ENCODE data around the gene C4BPA.

The C4BPA gene

DNA sequence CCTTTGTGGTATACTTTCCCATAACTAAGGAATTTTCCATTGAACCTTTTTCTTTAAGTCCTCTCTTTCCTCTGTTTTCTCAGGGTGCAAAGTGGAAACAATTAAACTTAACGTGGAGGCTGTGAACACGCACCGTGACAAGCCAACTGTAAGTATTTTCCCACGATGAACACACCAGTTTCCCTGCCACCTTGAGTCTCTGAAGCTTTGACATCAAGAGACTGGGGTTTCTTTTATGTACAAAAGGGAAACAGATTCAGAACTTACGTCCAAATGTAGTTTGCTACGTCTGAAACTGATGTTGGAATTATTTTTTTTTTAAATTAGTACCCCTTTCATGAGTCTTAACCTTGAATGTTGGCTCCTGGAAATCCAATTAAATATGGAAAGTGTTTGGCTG, 32.6 kb upstream of the C4BPA start:
- DNase-seq (ENCODE audit: extremely low spot score), result no peak
- TF ChIP-seq NFRKB (IDR thresholded peaks at IDR 0.05) (no peak), ELF4 (IDR thresholded peaks at IDR 0.05) (no peak), LEF1 (IDR thresholded peaks at IDR 0.05; ENCODE audit: borderline replicate concordance) (no peak), CTBP1 (IDR thresholded peaks at IDR 0.05; ENCODE audit: borderline replicate concordance) (no peak), SUZ12 (IDR thresholded peaks at IDR 0.05) (no peak), L3MBTL2 (conservative IDR thresholded peaks at IDR 0.05) (no peak), ZNF384 (IDR thresholded peaks at IDR 0.05) (no peak), FOXA1 (IDR thresholded peaks at IDR 0.05) (no peak), ARNT (IDR thresholded peaks at IDR 0.05) (no peak), BHLHE40 (IDR thresholded peaks at IDR 0.05; ENCODE audit: borderline replicate concordance) (no peak), PKNOX1 (IDR thresholded peaks at IDR 0.05) (no peak), TARDBP (IDR thresholded peaks at IDR 0.05) (no peak), HDGF (IDR thresholded peaks at IDR 0.05; ENCODE audit: borderline replicate concordance) (no peak), SP1 (IDR thresholded peaks at IDR 0.05) (no peak), FOXK2 (IDR thresholded peaks at IDR 0.05) (no peak), FOXM1 (IDR thresholded peaks at IDR 0.05; ENCODE audit: borderline replicate concordance) (no peak)
- ChIA-PET CTCF (no interaction called here), POLR2A (interaction anchor here (1.2 kb wide), 1 partner anchor 19 kb away, joined by 3 read pairs; the partner anchor contains the start of gene PFKFB2)

DNA sequence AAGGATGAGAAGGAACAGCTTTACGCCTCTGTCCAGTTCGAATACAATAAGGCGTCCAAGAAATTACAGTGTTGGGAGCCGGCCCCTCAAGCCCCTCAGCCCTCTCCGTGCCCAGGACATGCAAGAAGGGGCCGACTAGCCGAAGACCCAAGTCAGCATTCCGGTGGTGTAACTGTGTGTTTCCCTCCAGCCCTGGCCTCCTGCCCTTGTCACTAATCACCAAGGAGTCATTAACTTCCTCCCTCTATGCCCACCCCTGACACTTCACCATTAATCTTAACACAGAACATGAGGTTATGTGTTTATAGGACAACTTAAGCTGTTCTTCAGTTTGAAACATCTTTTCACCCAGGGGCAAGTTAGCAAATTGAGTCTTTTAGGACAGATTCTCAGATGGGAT, 31.8 kb upstream of the C4BPA start:
- ChIA-PET POLR2A (no interaction called here), CTCF (no interaction called here)
- TF ChIP-seq PKNOX1 (IDR thresholded peaks at IDR 0.05) (no peak), ARNT (IDR thresholded peaks at IDR 0.05) (no peak), NFRKB (IDR thresholded peaks at IDR 0.05) (no peak), TARDBP (IDR thresholded peaks at IDR 0.05) (no peak), FOXM1 (IDR thresholded peaks at IDR 0.05; ENCODE audit: borderline replicate concordance) (no peak), FOXA1 (IDR thresholded peaks at IDR 0.05) (no peak), ZNF384 (IDR thresholded peaks at IDR 0.05) (no peak), ELF4 (IDR thresholded peaks at IDR 0.05) (no peak)
- DNase-seq (ENCODE audit: extremely low spot score), result no peak

GRCh38 chr1:207073906-207074820, 29.9 kb upstream of the C4BPA start:
- ChIA-PET CTCF (no interaction called here), POLR2A (interaction anchor here (0.5 kb wide), 1 partner anchor 21 kb away, joined by 3 read pairs; the partner anchor contains the start of gene PFKFB2)
- no peak for DNase-seq (ENCODE audit: extremely low spot score)
- TF ChIP-seq SUZ12 (IDR thresholded peaks at IDR 0.05), result no peak
- TF ChIP-seq HDGF (IDR thresholded peaks at IDR 0.05; ENCODE audit: borderline replicate concordance), result no peak
- TF ChIP-seq SP1 (IDR thresholded peaks at IDR 0.05), result no peak
- TF ChIP-seq FOXA1 (IDR thresholded peaks at IDR 0.05), result no peak
- no peak for TF ChIP-seq ZNF384 (IDR thresholded peaks at IDR 0.05)
- no peak for TF ChIP-seq ARNT (IDR thresholded peaks at IDR 0.05)
- TF ChIP-seq NFRKB (IDR thresholded peaks at IDR 0.05), result no peak
- TF ChIP-seq BHLHE40 (IDR thresholded peaks at IDR 0.05; ENCODE audit: borderline replicate concordance), result no peak
- no peak for TF ChIP-seq L3MBTL2 (conservative IDR thresholded peaks at IDR 0.05)
- TF ChIP-seq ELF4 (IDR thresholded peaks at IDR 0.05), result no peak
- no peak for TF ChIP-seq PKNOX1 (IDR thresholded peaks at IDR 0.05)
- no peak for TF ChIP-seq FOXM1 (IDR thresholded peaks at IDR 0.05; ENCODE audit: borderline replicate concordance)
- TF ChIP-seq LEF1 (IDR thresholded peaks at IDR 0.05; ENCODE audit: borderline replicate concordance), result no peak
- no peak for TF ChIP-seq FOXK2 (IDR thresholded peaks at IDR 0.05)
- no peak for TF ChIP-seq TARDBP (IDR thresholded peaks at IDR 0.05)
- TF ChIP-seq CTBP1 (IDR thresholded peaks at IDR 0.05; ENCODE audit: borderline replicate concordance), result no peak

DNA sequence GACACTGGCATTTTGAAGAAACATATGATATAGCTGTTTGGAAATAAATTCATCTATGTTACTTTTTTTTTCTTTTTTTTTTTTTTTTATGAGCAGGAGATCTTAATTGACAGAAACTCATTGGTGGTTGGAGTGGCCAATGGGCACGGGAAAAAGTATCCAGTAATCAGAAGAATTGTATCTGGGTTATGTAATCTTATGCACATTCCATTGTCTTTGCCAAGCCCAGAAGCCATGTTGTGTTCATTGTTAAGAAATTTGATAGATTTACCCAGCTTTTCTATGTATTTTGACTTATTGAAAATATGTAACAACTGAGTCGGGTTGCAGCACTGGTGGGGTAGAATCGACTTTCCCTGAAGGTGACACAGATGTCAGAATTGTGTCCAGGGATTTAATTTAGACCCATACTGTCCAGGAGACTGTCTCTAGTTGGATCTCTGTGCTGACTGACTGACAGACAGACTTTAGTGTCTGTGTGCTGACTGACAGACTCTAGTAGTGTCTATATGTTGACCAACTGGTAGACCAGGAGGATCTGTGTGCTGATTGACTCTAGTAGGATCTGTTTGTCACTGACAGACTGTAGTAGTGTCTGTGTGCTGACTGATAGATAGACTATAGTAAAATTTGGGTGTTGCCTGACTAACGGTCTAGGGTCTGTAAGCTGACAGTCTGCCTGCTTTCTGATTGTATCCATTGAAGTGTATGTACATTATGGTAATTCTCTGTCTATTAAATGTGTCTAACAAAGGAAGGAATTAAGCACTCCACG, 27.7 kb upstream of the C4BPA start:
- ChIA-PET CTCF (interaction anchor here (0.9 to 1.2 kb wide), 2 partner anchors 143 to 329 kb away, joined by 3 to 5 read pairs; no protein-coding TSS in a partner anchor), POLR2A (interaction anchor here (1.6 kb wide), 1 partner anchor 23 kb away, joined by 8 read pairs; the partner anchor contains the start of gene PFKFB2)
- no peak for DNase-seq (ENCODE audit: extremely low spot score)
- TF ChIP-seq NFRKB (IDR thresholded peaks at IDR 0.05), result no peak
- no peak for TF ChIP-seq FOXM1 (IDR thresholded peaks at IDR 0.05; ENCODE audit: borderline replicate concordance)
- TF ChIP-seq BHLHE40 (IDR thresholded peaks at IDR 0.05; ENCODE audit: borderline replicate concordance), result no peak
- TF ChIP-seq TARDBP (IDR thresholded peaks at IDR 0.05), result no peak
- no peak for TF ChIP-seq SP1 (IDR thresholded peaks at IDR 0.05)
- no peak for TF ChIP-seq L3MBTL2 (conservative IDR thresholded peaks at IDR 0.05)
- TF ChIP-seq HDGF (IDR thresholded peaks at IDR 0.05; ENCODE audit: borderline replicate concordance), result no peak
- no peak for TF ChIP-seq SUZ12 (IDR thresholded peaks at IDR 0.05)
- no peak for TF ChIP-seq ZNF384 (IDR thresholded peaks at IDR 0.05)
- TF ChIP-seq LEF1 (IDR thresholded peaks at IDR 0.05; ENCODE audit: borderline replicate concordance), result no peak
- no peak for TF ChIP-seq ARNT (IDR thresholded peaks at IDR 0.05)
- TF ChIP-seq FOXK2 (IDR thresholded peaks at IDR 0.05), result no peak
- no peak for TF ChIP-seq PKNOX1 (IDR thresholded peaks at IDR 0.05)
- TF ChIP-seq ELF4 (IDR thresholded peaks at IDR 0.05), result no peak
- TF ChIP-seq CTBP1 (IDR thresholded peaks at IDR 0.05; ENCODE audit: borderline replicate concordance), result no peak
- no peak for TF ChIP-seq FOXA1 (IDR thresholded peaks at IDR 0.05)
